IMR-90 (cell line): ENCODE results near the gene ZNF564. TPM values are rescaled to one million over a fixed set of nuclear protein-coding genes. Genes with fewer than 3 reads are reported as not detected.

Source experiments
- ATAC-seq: fragments of 200-7000 bp; cut with Tn5 transposase; 2 replicates; pipeline ENCODE4 v1.9.1; 2020; ENCODE audit warnings: low read depth, mild to moderate bottlenecking, moderate library complexity
- BruUV-seq: library from RNA; stranded (reverse); fragments of 400-500 nt; replicated peaks from 2 replicates; lab custom pipeline; 2021; lab: Mats Ljungman, UMichigan
- CTCF ChIA-PET: fragments of 300-600 bp; formaldehyde crosslinking; extraction: SDS; loops from one replicate; lab custom pipeline; 2021; ENCODE audit warnings: antibody characterized with exemption; lab: Yijun Ruan, JAX
- POLR2A ChIA-PET: fragments of 300-600 bp; sonication (Branson Sonifier 250); formaldehyde crosslinking; loops from one replicate; lab custom pipeline; 2022; ENCODE audit warnings: antibody characterized with exemption; ENCODE audit not compliant: unreplicated experiment; lab: Charles Lee
- DNase-seq: peaks from one replicate; pipeline ENCODE4 v3.0.0; 2013
- H2AFZ ChIP-seq: replicated peaks from 2 replicates; pipeline ENCODE3; 2013; ENCODE audit warnings: low read length, mild to moderate bottlenecking; ENCODE audit not compliant: poor library complexity
- H2AK5ac ChIP-seq: 2 replicates; pipeline ENCODE4 v1.6.1; 2013; ENCODE audit warnings: low read depth, low read length, inconsistent platforms
- H2AK9ac ChIP-seq: replicated peaks from 2 replicates; pipeline ENCODE3; 2013; ENCODE audit warnings: mild to moderate bottlenecking, low read depth, low read length, moderate library complexity; ENCODE audit not compliant: poor library complexity
- H2BK120ac ChIP-seq: 2 replicates; pipeline ENCODE4 v1.6.1; 2013; ENCODE audit warnings: low read depth, low read length, inconsistent platforms
- H2BK15ac ChIP-seq: 3 replicates; pipeline ENCODE4 v1.6.1; 2013; ENCODE audit warnings: low read depth, low read length, inconsistent platforms
- H2BK20ac ChIP-seq: 2 replicates; pipeline ENCODE4 v1.6.1; 2013; ENCODE audit warnings: low read depth, mild to moderate bottlenecking, inconsistent platforms, low read length, moderate library complexity
- H2BK5ac ChIP-seq: 2 replicates; pipeline ENCODE4 v1.6.1; 2013; ENCODE audit warnings: mild to moderate bottlenecking, low read depth, low read length, inconsistent platforms; ENCODE audit not compliant: poor library complexity, severe bottlenecking
- H3K14ac ChIP-seq: replicated peaks from 2 replicates; pipeline ENCODE4 v1.6.1; 2013; ENCODE audit warnings: low read depth, low read length, inconsistent platforms
- H3K18ac ChIP-seq: 2 replicates; pipeline ENCODE4 v1.6.1; 2013; ENCODE audit warnings: low read depth, low read length, control low read depth
- H3K23ac ChIP-seq: 2 replicates; pipeline ENCODE4 v1.6.1; 2013; ENCODE audit warnings: low read depth, low read length, inconsistent platforms
- H3K27ac ChIP-seq: 2 replicates; pipeline ENCODE4 v1.5.1; 2013; ENCODE audit warnings: mild to moderate bottlenecking, control low read depth, low read length; ENCODE audit not compliant: insufficient read depth
- H3K27me3 ChIP-seq: 2 replicates; pipeline ENCODE4 v1.6.1; 2013; ENCODE audit warnings: low read length; ENCODE audit not compliant: control insufficient read depth, insufficient read depth
- H3K36me3 ChIP-seq: 2 replicates; pipeline ENCODE4 v1.6.1; 2013; ENCODE audit warnings: low read length, mixed read lengths; ENCODE audit not compliant: control insufficient read depth, insufficient read depth
- H3K4ac ChIP-seq: 2 replicates; pipeline ENCODE4 v1.6.1; 2013; ENCODE audit warnings: low read depth, low read length, inconsistent platforms
- H3K4me1 ChIP-seq: 2 replicates; pipeline ENCODE4 v1.6.1; 2013; ENCODE audit warnings: low read length, mixed read lengths; ENCODE audit not compliant: control insufficient read depth, insufficient read depth
- H3K4me2 ChIP-seq: 2 replicates; pipeline ENCODE4 v1.6.1; 2013; ENCODE audit warnings: low read depth, mild to moderate bottlenecking, control low read depth, low read length, moderate library complexity
- H3K4me3 ChIP-seq: 2 replicates; pipeline ENCODE4 v1.5.1; 2013; ENCODE audit warnings: low read depth, mild to moderate bottlenecking, control low read depth, low read length, moderate library complexity; ENCODE audit not compliant: insufficient read depth
- H3K56ac ChIP-seq: 2 replicates; pipeline ENCODE4 v1.6.1; 2013; ENCODE audit warnings: low read length, inconsistent platforms; ENCODE audit not compliant: insufficient read depth; ENCODE audit errors: extremely low read depth
- H3K79me1 ChIP-seq, 2 experiments: 2 replicates each; pipeline ENCODE4 v1.6.1; 2013; ENCODE audit warnings: low read length in 2 of 2, inconsistent platforms in 1 of 2, low read depth in 1 of 2
- H3K9ac ChIP-seq: 2 replicates; pipeline ENCODE4 v1.6.1; 2013; ENCODE audit warnings: low read depth, low read length, control low read depth
- H3K9me1 ChIP-seq: 2 replicates; pipeline ENCODE4 v1.6.1; 2013; ENCODE audit warnings: low read length, inconsistent platforms; ENCODE audit not compliant: insufficient read depth
- H3K9me3 ChIP-seq: 2 replicates; pipeline ENCODE4 v1.6.1; 2013; ENCODE audit warnings: low read length; ENCODE audit not compliant: control insufficient read depth, insufficient read depth
- H4K20me1 ChIP-seq: 2 replicates; pipeline ENCODE4 v1.6.1; 2013; ENCODE audit warnings: low read length, inconsistent platforms; ENCODE audit not compliant: insufficient read depth
- H4K5ac ChIP-seq: 2 replicates; pipeline ENCODE4 v1.6.1; 2013; ENCODE audit warnings: mild to moderate bottlenecking, low read depth, low read length, control low read depth
- H4K8ac ChIP-seq, 2 experiments: 2 replicates each; pipeline ENCODE4 v1.6.1; 2013; ENCODE audit warnings: low read depth in 2 of 2, low read length in 2 of 2, control low read depth in 1 of 2, inconsistent platforms in 1 of 2
- H4K91ac ChIP-seq: 2 replicates; pipeline ENCODE4 v1.6.1; 2013; ENCODE audit warnings: low read depth, low read length, inconsistent platforms; ENCODE audit not compliant: insufficient read depth
- MAZ ChIP-seq: IDR thresholded peaks from 2 replicates; pipeline ENCODE4 v1.6.1; 2012; ENCODE audit warnings: low read depth, mild to moderate bottlenecking, low read length, improper control_type of control experiment, moderate library complexity, borderline replicate concordance
- MXI1 ChIP-seq: IDR thresholded peaks from 2 replicates; pipeline ENCODE4 v1.6.1; 2012; ENCODE audit warnings: low read depth, mild to moderate bottlenecking, low read length, moderate library complexity, borderline replicate concordance
- NFE2L2 ChIP-seq: fragments of 150-350 bp; IDR thresholded peaks from 2 replicates; pipeline ENCODE4 v1.6.1; 2016; ENCODE audit warnings: low read depth, mild to moderate bottlenecking, low read length
- RFX5 ChIP-seq: IDR thresholded peaks from 2 replicates; pipeline ENCODE4 v1.8.0; 2012; ENCODE audit warnings: low read depth, mild to moderate bottlenecking, low read length, moderate library complexity
- WGBS, 2 experiments: methylation state at CpG; one replicate each; pipeline versions ENCODE4 v1.1.5 to v1.1.7; 2013; ENCODE audit warnings: missing lambda C conversion rate in 2 of 2; ENCODE audit not compliant: insufficient read length in 1 of 2; ENCODE audit errors: extremely low coverage in 2 of 2; 5-methylcytosine and 5-hydroxymethylcytosine counted together
- dilution Hi-C: fragments of 300-500 bp; cut with HindIII; formaldehyde crosslinking; loops from one replicate; pipeline ENCODE4 v1.14.3; 2018; ENCODE audit warnings: low sequenced_read_pairs; ENCODE audit not compliant: unreplicated experiment
- in situ Hi-C: fragments of 300-500 bp; cut with MboI; formaldehyde crosslinking; loops from 3 replicates; pipeline ENCODE4 v1.14.3; 2019; ENCODE audit warnings: low sequenced_read_pairs, inconsistent platforms, mixed read lengths
- intact Hi-C: fragments of 100-400 bp; cut with micrococcal nuclease; formaldehyde crosslinking; loops from 2 replicates; pipeline ENCODE4 v1.10.0; 2022
- polyA plus RNA-seq, 3 experiments: library from polyadenylated mRNA; depleted of rRNA; stranded (reverse); fragments of >200 nt; gene quantifications; 2 replicates each; pipeline ENCODE4 v1.2.3, GENCODE V29; 2012; ENCODE audit warnings: low replicate concordance in 1 of 3
- total RNA-seq: library from RNA; depleted of rRNA; stranded (reverse); fragments of >200 nt; gene quantifications from 2 replicates; pipeline ENCODE4 v1.2.3, GENCODE V29; 2012

Gene ZNF564
- total and polyA plus RNA-seq, 2 of the 4 experiments (the other 2 are of a cell fraction) = 1.5 to 6.3 TPM

DNA sequence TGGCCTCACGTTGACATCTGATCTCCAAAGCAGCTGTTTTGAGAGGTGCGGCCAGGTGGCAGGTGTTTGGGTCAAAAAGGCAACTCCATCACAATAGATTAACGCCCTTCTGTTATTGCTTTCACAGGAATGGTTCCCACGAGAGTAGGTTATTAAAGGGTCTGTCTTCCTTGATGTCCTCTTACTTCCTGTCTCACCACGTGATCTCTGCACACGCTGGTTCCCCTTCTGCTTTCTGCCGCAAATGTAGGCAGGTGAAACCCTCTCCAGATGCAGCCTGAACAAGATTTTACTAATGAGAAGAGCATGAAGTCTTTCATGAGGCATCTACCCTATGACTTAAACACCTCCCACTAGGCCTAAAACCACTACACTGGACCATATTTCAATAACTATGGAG is 22.8 kb upstream of the ZNF564 start:
- Histone ChIP-seq H3K56ac (no peak overlapping the region), H3K36me3 (peaks cover 16% of the 10 kb centered on the region), H3K23ac (no peak overlapping the region), H3K4me3 (no peak overlapping the region), H2AFZ (no peak overlapping the region), H3K9ac (no peak overlapping the region), H4K5ac (no peak overlapping the region), H3K79me1 (no peaks in the 10 kb centered on the region), H3K27ac (no peak overlapping the region), H3K4me1 (no peaks in the 10 kb centered on the region), H4K20me1 (no peaks in the 10 kb centered on the region), H3K14ac (no peak overlapping the region), H3K27me3 (no peaks in the 10 kb centered on the region; the same call in 1 of the 2 replicates), H2AK9ac (no peak overlapping the region), H2BK5ac (no peak overlapping the region), H3K9me1 (no peaks in the 10 kb centered on the region), H4K91ac (no peak overlapping the region), H2BK15ac (no peak overlapping the region), H3K18ac (no peak overlapping the region), H3K9me3 (peaks cover 11% of the 10 kb centered on the region; the same call in 1 of the 2 replicates), H2BK120ac (no peak overlapping the region), H3K4ac (no peak overlapping the region), H3K4me2 (no peak overlapping the region), H2AK5ac (no peak overlapping the region), H2BK20ac (no peak overlapping the region), H4K8ac (no peak overlapping the region)
- TF ChIP-seq MAZ (no peak), MXI1 (no peak), NFE2L2 (no peak), RFX5 (no peak)
- WGBS, 2 experiments = no CpG with 5 or more reads among the region's 7 CpGs
- ChIA-PET CTCF (interaction anchor here (0.5 kb wide), 1 partner anchor 9 kb away, joined by 4 read pairs; no protein-coding TSS in a partner anchor), POLR2A (interaction anchor here (0.6 kb wide), 1 partner anchor 228 kb away, joined by 5 read pairs; no protein-coding TSS in a partner anchor)
- in situ Hi-C loops = no loop called here
- intact Hi-C loops = no loop called here
- DNase-seq = no peak
- dilution Hi-C loops = no loop called here
- no peak for ATAC-seq
- BruUV-seq = no TSS peak
